ENCODE measurements around the gene LRCH3.
"Not testable (repeated sequence)": the region's sequence is repeated elsewhere in the genome, so short reads cannot be mapped to it uniquely, and the experiment has no call there.

Gene LRCH3

GRCh38 chr3:197836244-197836643, 45.2 kb downstream of the LRCH3 start:
- DNase-seq (ENCODE audit: low read depth), result no peak

GRCh38 chr3:197837282-197837681, 46.2 kb downstream of the LRCH3 start:
- DNase-seq (ENCODE audit: low read depth), result no peak

- no peak for DNase-seq (ENCODE audit: low read depth)
Measured at GRCh38 chr3:197841789-197842188, 50.7 kb downstream of the LRCH3 start.

GRCh38 chr3:197846491-197846890, 55.4 kb downstream of the LRCH3 start:
- DNase-seq (ENCODE audit: low read depth), result no peak

GRCh38 chr3:197847866-197848401, 56.9 kb downstream of the LRCH3 start:
- no peak for DNase-seq (ENCODE audit: low read depth)

- DNase-seq (ENCODE audit: low read depth), result no peak
Measured at GRCh38 chr3:197854596-197855343, 63.7 kb downstream of the LRCH3 start.

GRCh38 chr3:197855571-197855970, 64.5 kb downstream of the LRCH3 start:
- no peak for DNase-seq (ENCODE audit: low read depth)

GRCh38 chr3:197856199-197856816, 65.3 kb downstream of the LRCH3 start:
- DNase-seq (ENCODE audit: low read depth), result no peak

GRCh38 chr3:197858133-197858532, 67.1 kb downstream of the LRCH3 start:
- DNase-seq (ENCODE audit: low read depth), result no peak

- DNase-seq (ENCODE audit: low read depth), result no peak
Measured at GRCh38 chr3:197858598-197858997, 67.5 kb downstream of the LRCH3 start.

GRCh38 chr3:197866035-197866434, 75.0 kb downstream of the LRCH3 start:
- DNase-seq (ENCODE audit: low read depth), result no peak

- DNase-seq (ENCODE audit: low read depth), result no peak
Measured at GRCh38 chr3:197873329-197873728, 82.3 kb downstream of the LRCH3 start.

- no peak for DNase-seq (ENCODE audit: low read depth)
Measured at GRCh38 chr3:197874064-197874463, 83.0 kb downstream of the LRCH3 start.

- DNase-seq (ENCODE audit: low read depth), result no peak
Measured at GRCh38 chr3:197874653-197875052, 83.6 kb downstream of the LRCH3 start.

- DNase-seq (ENCODE audit: low read depth), result no peak
Measured at GRCh38 chr3:197877902-197878301, 86.8 kb downstream of the LRCH3 start.

- no peak for DNase-seq (ENCODE audit: low read depth)
Measured at GRCh38 chr3:197878427-197878826, 87.4 kb downstream of the LRCH3 start.

- no peak for DNase-seq (ENCODE audit: low read depth)
Measured at GRCh38 chr3:197880491-197881269, 89.6 kb downstream of the LRCH3 start.

- DNase-seq (ENCODE audit: low read depth), result no peak
Measured at GRCh38 chr3:197881270-197881969, 90.4 kb downstream of the LRCH3 start.

- no peak for DNase-seq (ENCODE audit: low read depth)
Measured at GRCh38 chr3:197881970-197882338, 90.9 kb downstream of the LRCH3 start.

- no peak for DNase-seq (ENCODE audit: low read depth)
Measured at GRCh38 chr3:197882586-197882985, 91.5 kb downstream of the LRCH3 start.

GRCh38 chr3:197883541-197883940, 92.5 kb downstream of the LRCH3 start:
- no peak for DNase-seq (ENCODE audit: low read depth)

- DNase-seq (ENCODE audit: low read depth), result not testable (repeated sequence)
Measured at GRCh38 chr3:197884330-197884729, 93.3 kb downstream of the LRCH3 start.
